ENCODE results near the gene SIVA1. TPM values are rescaled to one million over a fixed set of nuclear protein-coding genes. Genes with fewer than 3 reads are reported as not detected.
A peak's percentile ranks its signal among the peaks of the same experiment; 100 is the strongest.

Gene SIVA1
- total and polyA plus RNA-seq, 2 of the 8 experiments (the other 6 are each of a cell fraction or from before 2014, with no cell fraction given): 123 to 589 TPM

DNA sequence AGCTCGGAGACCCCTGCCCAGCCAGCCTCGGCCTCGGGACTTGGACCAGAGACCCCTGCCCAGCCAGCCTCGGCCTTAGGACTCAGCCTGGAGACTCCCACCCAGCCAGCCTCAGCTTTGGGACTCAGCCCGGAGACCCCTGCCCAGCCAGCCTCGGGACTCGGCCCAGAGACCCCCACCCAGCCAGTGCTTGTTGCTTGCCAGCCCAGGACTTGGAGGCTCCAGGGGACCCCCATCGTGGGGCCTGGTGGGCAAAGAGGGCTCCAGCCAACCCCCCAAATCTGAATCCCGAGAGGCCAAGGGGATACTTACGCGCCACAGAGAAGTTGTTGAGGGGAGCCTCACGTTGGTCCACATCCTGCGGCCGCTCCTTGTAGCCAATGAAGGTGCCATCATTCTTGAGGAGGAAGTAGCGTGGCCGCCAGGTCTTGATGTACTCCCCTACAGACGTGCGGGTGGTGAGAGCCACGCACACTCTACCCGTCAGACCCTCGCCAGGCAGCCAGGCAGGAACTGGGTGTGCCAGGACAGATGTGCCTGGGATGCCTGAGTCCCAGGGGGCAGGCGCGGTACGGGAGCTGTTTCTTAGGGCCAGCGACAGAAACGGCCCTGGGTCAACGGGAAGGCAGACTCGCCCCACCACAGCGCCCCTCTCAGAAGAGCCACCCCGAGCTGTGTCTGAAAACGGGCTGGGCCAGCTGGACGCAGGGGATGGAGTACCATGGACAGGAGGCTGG is 27.0 kb downstream of the SIVA1 start:
- Histone ChIP-seq H4K5ac (ENCODE audit: insufficient read length, low read depth, low read length) (no peak overlapping the region), H3K27ac (ENCODE audit: low read depth, low read length) (no peak overlapping the region), H3K4me1 (replicated peaks in 1 of 4; ENCODE audit: control insufficient read depth in 3 of 4, insufficient read depth in 4 of 4, low read length in 3 of 4) (no peaks in the 10 kb centered on the region), H2BK20ac (ENCODE audit: low read length) (no peak overlapping the region), H3K9me3 (ENCODE audit: insufficient read depth in 2 of 2, low read depth in 1 of 2, low read length in 1 of 2) (no peaks in the 10 kb centered on the region; a peak in 1 of 4 replicates), H2BK5ac (ENCODE audit: low read depth, low read length) (no peak overlapping the region), H3K9ac (replicated peaks in 1 of 4; ENCODE audit: extremely low read depth in 1 of 4, low read depth in 3 of 4, low read length in 3 of 4) (no peak overlapping the region), H3K23ac (ENCODE audit: insufficient read length) (no peak overlapping the region), H2AFZ (ENCODE audit: low read length) (no peak overlapping the region), H2BK12ac (ENCODE audit: low read depth, low read length) (no peak overlapping the region), H2BK120ac (replicated peaks; ENCODE audit: low read depth, low read length) (no peak overlapping the region), H3K79me2 (ENCODE audit: control insufficient read depth in 1 of 2, insufficient read depth in 2 of 2, low read length in 2 of 2) (no peaks in the 10 kb centered on the region), H3K23me2 (ENCODE audit: low read depth, low read length) (no peaks in the 10 kb centered on the region), H2BK15ac (ENCODE audit: low read length) (no peak overlapping the region), H4K20me1 (replicated peaks in 1 of 2; ENCODE audit: control insufficient read depth in 1 of 2, insufficient read depth in 2 of 2, low read length in 2 of 2) (peaks cover 11 to 18% of the 10 kb centered on the region in 2 experiments), H3K18ac (ENCODE audit: extremely low read depth, low read length) (no peak overlapping the region), H2AK5ac (ENCODE audit: low read depth, low read length) (no peak overlapping the region), H3K4me3 (ENCODE audit: extremely low read depth in 1 of 4, insufficient read depth in 2 of 4, low read depth in 3 of 4, low read length in 4 of 4) (no peak overlapping the region), H3K79me1 (ENCODE audit: low read depth, low read length) (no peaks in the 10 kb centered on the region; the same call in 1 of the 2 replicates), H3K4me2 (ENCODE audit: insufficient read depth in 1 of 2, low read depth in 2 of 2, low read length in 2 of 2) (no peak overlapping the region), H3K27me3 (replicated peaks in 1 of 4; ENCODE audit: control insufficient read depth in 3 of 4, extremely low read depth in 1 of 4, insufficient read depth in 3 of 4, low read length in 3 of 4) (no peaks in the 10 kb centered on the region), H3K56ac (replicated peaks; ENCODE audit: insufficient read length, low read depth, low read length) (no peak overlapping the region), H3K4ac (replicated peaks; ENCODE audit: insufficient read length, low read depth, low read length) (no peak overlapping the region), H4K91ac (replicated peaks; ENCODE audit: insufficient read length, low read length) (no peak overlapping the region), H3K36me3 (ENCODE audit: control insufficient read depth in 2 of 4, insufficient read depth in 4 of 4, low read length in 3 of 4) (peaks cover 0 to 3% (median 0%) of the 10 kb centered on the region in 4 experiments; a peak in 1 of 8 replicates), H4K8ac (ENCODE audit: extremely low read depth, insufficient read depth, low read length) (peak overlapping the region; percentile 51), H3K14ac (ENCODE audit: insufficient read length) (no peak overlapping the region)
- ChIA-PET POLR2A (ENCODE audit: partially characterized antibody) (interaction anchor here (1.2 to 1.6 kb wide), 3 partner anchors 11 to 116 kb away, joined by 3 to 5 read pairs (median 4); no protein-coding TSS in a partner anchor), CTCF (ENCODE audit: partially characterized antibody) (interaction anchor here (0.6 to 4.9 kb wide), 10 partner anchors 9 to 160 kb away, joined by 3 to 35 read pairs (median 6); no protein-coding TSS in a partner anchor)
- 96% methylated on average over 30 of the region's 32 CpGs; no CpG with 5 or more reads in 1 of the 2 experiments for WGBS, 2 experiments (ENCODE audit: extremely low coverage in 1 of 2, insufficient coverage in 1 of 2, insufficient read length in 1 of 2, insufficient replicate concordance in 2 of 2, low coverage in 1 of 2, low lambda C conversion rate in 2 of 2, missing lambda C conversion rate in 1 of 2)
- FAIRE-seq (no peak), DNase-seq (ENCODE audit: low read depth in 1 of 2, low spot score in 2 of 2) (no peak)
- TF ChIP-seq MAFK (IDR thresholded peaks at IDR 0.05; ENCODE audit: low read depth, low read length) (no peak), NANOG (IDR thresholded peaks at IDR 0.05; ENCODE audit: insufficient read depth, low read depth, low read length, poor library complexity, severe bottlenecking) (no peak), BRCA1 (IDR thresholded peaks at IDR 0.05; ENCODE audit: low read depth, low read length) (no peak), ZNF274 (IDR thresholded peaks at IDR 0.05; ENCODE audit: borderline replicate concordance, extremely low read depth, low read length) (no peak), ATF2 (IDR thresholded peaks at IDR 0.05; ENCODE audit: low read length) (no peak), USF2 (IDR thresholded peaks at IDR 0.05; ENCODE audit: low read length) (no peak), EP300 (IDR thresholded peaks at IDR 0.05; ENCODE audit: borderline replicate concordance in 1 of 2, low read depth in 2 of 2, low read length in 2 of 2) (no peak), PHF8 (conservative IDR thresholded peaks at IDR 0.05; ENCODE audit: low read depth, low read length) (no peak), CHD2 (IDR thresholded peaks at IDR 0.05; ENCODE audit: low read length) (no peak)
